Measurements from ENCODE around the gene KMT5C. TPM values are rescaled to one million over a fixed set of nuclear protein-coding genes. Genes with fewer than 3 reads are reported as not detected.

KMT5C gene
- total RNA-seq, 6 donors from 2014 or later, result 9.1 to 111 (median 15.6) TPM

DNA sequence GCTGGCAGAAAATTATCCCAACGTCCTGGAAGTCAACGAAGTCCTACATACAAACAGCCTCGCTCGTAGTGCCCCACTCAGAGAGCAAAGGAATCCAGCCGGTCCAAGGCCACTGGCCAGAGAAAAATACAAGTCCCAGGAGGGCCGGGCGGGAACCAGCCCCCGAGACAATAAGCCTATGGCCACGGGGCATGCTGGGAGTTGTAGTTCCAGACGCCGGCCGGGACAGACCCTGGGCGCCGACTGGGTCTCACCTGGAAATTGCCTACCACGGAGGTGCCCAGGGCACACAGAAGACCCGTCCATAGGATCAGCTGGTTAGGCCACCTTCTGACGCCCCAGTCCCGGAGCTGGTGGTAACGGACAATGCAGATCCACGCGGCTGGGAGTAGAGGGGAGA lies 19.9 kb upstream of the KMT5C start:
- 30 to 31% methylated on average over 17 of the region's 21 CpGs for WGBS, 2 donors
- ATAC-seq (ENCODE audit: low FRiP score in 2 of 2), result peak in 1 of 2 donors; percentile 18

GRCh38 chr19:55320844-55321419 lies 18.7 kb upstream of the KMT5C start:
- no peak overlapping the region for H3K4me3 ChIP-seq
- WGBS, 2 donors, result 60 to 68% methylated on average over 3 to 7 of the region's 8 CpGs
- no peak for TF ChIP-seq POLR2A (IDR thresholded peaks at IDR 0.05)
- TF ChIP-seq CTCF (IDR thresholded peaks at IDR 0.05), result no peak
- no peak for TF ChIP-seq POLR2AphosphoS5 (IDR thresholded peaks at IDR 0.05)
- TF ChIP-seq EP300 (IDR thresholded peaks at IDR 0.05), result no peak
- ATAC-seq (ENCODE audit: low FRiP score in 2 of 2) (no peak), DNase-seq (no peak)
- H3K27ac ChIP-seq, result no peak overlapping the region
- no peaks in the 10 kb centered on the region for H3K9me3 ChIP-seq
- no peaks in the 10 kb centered on the region for H3K27me3 ChIP-seq
- no peaks in the 10 kb centered on the region for H3K36me3 ChIP-seq
- no peaks in the 10 kb centered on the region for H3K4me1 ChIP-seq

More for the DNA sequence above, 19.9 kb upstream of the KMT5C start:
- Histone ChIP-seq H3K36me3 (no peaks in the 10 kb centered on the region), H3K4me1 (no peaks in the 10 kb centered on the region), H3K4me3 (no peak overlapping the region), H3K9me3 (no peaks in the 10 kb centered on the region), H3K27ac (no peak overlapping the region), H3K27me3 (no peaks in the 10 kb centered on the region)
- no peak for DNase-seq
- TF ChIP-seq EP300 (IDR thresholded peaks at IDR 0.05) (no peak), POLR2A (IDR thresholded peaks at IDR 0.05) (no peak), POLR2AphosphoS5 (IDR thresholded peaks at IDR 0.05) (no peak), CTCF (IDR thresholded peaks at IDR 0.05) (no peak)

DNA sequence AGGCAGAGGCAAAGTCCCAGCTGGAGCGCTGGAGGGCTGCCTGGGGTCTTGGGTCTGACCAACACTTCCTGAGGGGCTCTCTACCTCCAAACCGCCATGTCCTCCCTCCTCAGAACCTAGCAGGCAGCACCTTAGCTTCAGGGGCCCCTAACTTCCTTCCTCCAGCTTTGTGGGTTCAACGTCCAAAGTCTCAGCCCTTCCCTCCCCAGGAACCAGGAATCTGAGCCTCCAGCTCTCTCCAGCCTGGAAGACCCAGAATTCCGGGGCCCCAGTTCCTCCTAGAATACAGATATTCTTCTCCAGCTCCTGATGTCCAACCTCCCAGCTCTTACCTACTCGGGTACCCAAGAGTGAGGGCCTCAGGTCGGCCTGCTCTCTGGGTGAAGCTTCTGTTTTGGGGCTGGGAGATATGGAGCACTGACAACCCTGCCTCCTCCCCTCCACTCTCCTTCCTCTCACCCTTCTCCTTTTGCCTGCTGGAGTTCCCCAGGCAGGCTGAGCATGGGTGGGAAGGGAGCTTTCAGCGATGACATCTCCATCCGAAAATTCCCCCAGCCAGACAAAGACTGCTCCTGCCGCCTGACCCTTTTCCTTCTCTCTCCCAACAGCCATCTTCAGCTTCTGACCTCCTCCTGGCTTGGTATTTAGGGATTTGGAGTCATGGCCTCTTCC lies 18.1 kb upstream of the KMT5C start:
- TF ChIP-seq POLR2AphosphoS5 (IDR thresholded peaks at IDR 0.05), result no peak
- no peak for TF ChIP-seq CTCF (IDR thresholded peaks at IDR 0.05)
- no peak for TF ChIP-seq EP300 (IDR thresholded peaks at IDR 0.05)
- TF ChIP-seq POLR2A (IDR thresholded peaks at IDR 0.05), result no peak
- Histone ChIP-seq H3K27ac (no peak overlapping the region), H3K27me3 (no peaks in the 10 kb centered on the region), H3K9me3 (no peaks in the 10 kb centered on the region), H3K4me3 (no peak overlapping the region), H3K36me3 (no peaks in the 10 kb centered on the region), H3K4me1 (no peaks in the 10 kb centered on the region)
- DNase-seq (no peak), ATAC-seq (ENCODE audit: low FRiP score in 2 of 2) (no peak)
- 48 to 66% methylated on average over 8 to 9 of the region's 9 CpGs for WGBS, 2 donors

- Histone ChIP-seq H3K27me3 (no peaks in the 10 kb centered on the region), H3K4me1 (peaks cover 0 to under 1% (median 0%) of the 10 kb centered on the region in 4 donors), H3K27ac (no peak overlapping the region), H3K4me3 (peak overlapping the region in 2 of 4 donors; percentile 9 to 17), H3K36me3 (no peaks in the 10 kb centered on the region), H3K9me3 (no peaks in the 10 kb centered on the region)
- no peak for TF ChIP-seq EP300 (IDR thresholded peaks at IDR 0.05)
- TF ChIP-seq CTCF (IDR thresholded peaks at IDR 0.05), result no peak
- no peak for TF ChIP-seq POLR2A (IDR thresholded peaks at IDR 0.05)
- no peak for TF ChIP-seq POLR2AphosphoS5 (IDR thresholded peaks at IDR 0.05)
- DNase-seq, result no peak
- ATAC-seq (ENCODE audit: low FRiP score in 2 of 2), result no peak
- WGBS, 2 donors, result 50 to 61% methylated on average over 10 to 11 of the region's 12 CpGs
Measured at GRCh38 chr19:55322204-55322885, 17.3 kb upstream of the KMT5C start.

Measured in upper lobe of left lung (tissue), 6 donors.